HFFc6 (cell line): ENCODE measurements around the gene TMEM115. TPM values are rescaled to one million over a fixed set of nuclear protein-coding genes. Genes with fewer than 3 reads are reported as not detected.

ENCODE experiments used
- DNase-seq: peaks from one replicate; pipeline ENCODE4 v3.0.0-alpha.2; 2018
- H3K27ac Mint-ChIP-seq: 2 replicates; pipeline ENCODE4 v1.8.0; 2020; ENCODE audit warnings: mild to moderate bottlenecking, mixed read lengths
- H3K27me3 Mint-ChIP-seq: 2 replicates; pipeline ENCODE4 v1.8.0; 2021; ENCODE audit warnings: mild to moderate bottlenecking, moderate library complexity, mixed read lengths; ENCODE audit not compliant: insufficient read depth
- H3K36me3 Mint-ChIP-seq: 2 replicates; pipeline ENCODE4 v1.8.0; 2021; ENCODE audit warnings: low read depth, mixed read lengths
- H3K4me1 Mint-ChIP-seq: 2 replicates; pipeline ENCODE4 v1.8.0; 2020; ENCODE audit warnings: low read depth, mixed read lengths
- H3K4me3 Mint-ChIP-seq: 2 replicates; pipeline ENCODE4 v1.8.0; 2020; ENCODE audit warnings: mild to moderate bottlenecking, moderate library complexity, mixed read lengths
- H3K9me3 Mint-ChIP-seq: 2 replicates; pipeline ENCODE4 v1.8.0; 2020; ENCODE audit warnings: mild to moderate bottlenecking, mixed read lengths
- CTCF ChIP-seq: fragments of 200-600 bp; sonication (generic); IDR thresholded peaks from 2 replicates; pipeline ENCODE4 v1.5.0; 2021; ENCODE audit warnings: antibody characterized with exemption, mild to moderate bottlenecking
- total RNA-seq, 6 experiments: library from RNA; stranded (reverse); fragmentation: NEBNext Ultra II Directional; extraction: Animal tissue kit (Norgen Biotek cat#: 25700); gene quantifications; 2 replicates in 1 of 6; 3 replicates in 5 of 6; pipeline ENCODE4 v1.2.3, GENCODE V29; 2021

The TMEM115 gene
- total RNA-seq, 6 experiments from 2014 or later: 51.7 to 65.7 (median 54.4) TPM

DNA sequence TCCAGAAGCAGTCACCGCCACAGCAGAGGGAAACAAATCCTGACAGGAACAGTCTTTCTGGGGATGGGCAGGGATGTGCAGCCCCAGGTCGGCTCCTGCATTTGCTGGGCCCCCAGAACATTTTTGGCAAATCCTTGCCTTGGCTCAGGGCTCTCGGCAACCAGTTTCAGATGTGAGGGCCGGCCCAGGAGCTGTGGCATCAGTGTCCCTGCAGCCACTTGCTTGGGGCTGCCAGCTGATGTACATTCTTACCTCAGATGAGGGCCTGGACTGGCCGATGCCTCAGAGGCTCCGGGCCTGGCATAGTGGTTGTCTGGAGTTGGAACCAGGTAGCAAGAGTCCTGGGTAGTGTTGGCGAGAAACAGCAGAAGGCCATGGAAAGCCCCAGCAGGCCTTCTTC is 4.5 kb downstream of the TMEM115 start:
- Mint-ChIP-seq H3K9me3 (no peaks in the 10 kb centered on the region), H3K36me3 (peaks cover 24% of the 10 kb centered on the region), H3K4me1 (peaks cover 53% of the 10 kb centered on the region), H3K27me3 (peaks cover 4% of the 10 kb centered on the region; the same call in 1 of the 2 replicates), H3K4me3 (no peak overlapping the region), H3K27ac (no peak overlapping the region)
- no peak for DNase-seq
- TF ChIP-seq CTCF: no peak

GRCh38 chr3:50354186-50354764 is 5.0 kb downstream of the TMEM115 start:
- Mint-ChIP-seq H3K4me3 (no peak overlapping the region), H3K27me3 (peaks cover 4% of the 10 kb centered on the region; the same call in 1 of the 2 replicates), H3K36me3 (peaks cover 24% of the 10 kb centered on the region), H3K4me1 (peaks cover 55% of the 10 kb centered on the region), H3K9me3 (no peaks in the 10 kb centered on the region), H3K27ac (no peak overlapping the region; the same call in 1 of the 2 replicates)
- DNase-seq: no peak
- no peak for TF ChIP-seq CTCF

DNA sequence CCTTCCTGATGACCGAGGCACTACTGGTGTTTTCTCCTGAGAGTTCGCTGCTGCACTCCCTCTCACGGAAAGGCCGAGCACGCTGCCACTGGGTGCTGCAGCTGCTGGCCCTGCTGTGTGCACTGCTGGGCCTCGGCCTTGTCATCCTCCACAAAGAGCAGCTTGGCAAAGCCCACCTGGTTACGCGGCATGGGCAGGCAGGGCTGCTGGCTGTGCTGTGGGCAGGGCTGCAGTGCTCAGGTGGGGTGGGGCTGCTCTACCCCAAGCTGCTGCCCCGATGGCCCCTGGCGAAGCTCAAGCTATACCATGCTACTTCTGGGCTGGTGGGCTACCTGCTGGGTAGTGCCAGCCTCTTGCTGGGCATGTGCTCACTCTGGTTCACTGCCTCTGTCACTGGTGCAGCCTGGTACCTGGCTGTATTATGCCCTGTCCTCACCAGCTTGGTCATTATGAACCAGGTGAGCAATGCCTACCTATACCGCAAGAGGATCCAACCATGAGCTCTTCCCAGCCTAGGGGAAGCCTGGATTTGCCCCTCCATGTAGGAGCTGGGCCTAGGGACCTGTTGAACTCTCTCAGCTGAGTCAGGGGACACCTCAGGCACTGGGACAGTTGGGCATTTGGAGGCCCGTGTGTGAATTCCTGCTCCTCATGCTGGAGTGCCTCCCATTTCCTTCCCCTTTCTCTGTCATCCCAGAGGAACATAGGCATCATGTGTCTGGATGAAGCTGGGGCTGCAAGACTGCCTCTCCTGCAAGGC is 5.9 kb downstream of the TMEM115 start:
- no peak overlapping the region for H3K4me3 Mint-ChIP-seq
- H3K27me3 Mint-ChIP-seq: peaks cover 4% of the 10 kb centered on the region; the same call in 1 of the 2 replicates
- no peak for TF ChIP-seq CTCF
- H3K4me1 Mint-ChIP-seq: peaks cover 54% of the 10 kb centered on the region
- no peak for DNase-seq
- H3K36me3 Mint-ChIP-seq: peaks cover 20% of the 10 kb centered on the region
- H3K27ac Mint-ChIP-seq: peak overlapping the region; percentile 45
- no peaks in the 10 kb centered on the region for H3K9me3 Mint-ChIP-seq

DNA sequence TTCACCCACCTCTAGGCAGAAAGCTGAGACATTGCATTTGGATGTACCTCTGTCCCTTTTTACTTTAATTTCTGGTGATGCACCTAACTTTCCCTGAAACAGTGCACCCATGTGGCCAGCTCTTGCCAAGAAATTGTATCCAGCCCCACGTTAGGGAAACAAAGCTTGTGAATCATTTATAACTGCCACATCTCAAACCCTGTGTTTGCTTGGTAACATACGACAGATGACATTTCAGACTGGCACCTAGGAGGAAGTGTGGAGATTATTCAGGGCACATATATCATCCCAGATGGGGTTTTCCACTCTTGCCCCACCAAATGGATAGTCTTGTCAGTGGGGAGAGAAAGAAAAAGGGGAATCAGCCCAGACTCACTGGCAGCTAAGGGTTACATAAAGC is 6.5 kb downstream of the TMEM115 start:
- Mint-ChIP-seq H3K4me3 (no peak overlapping the region), H3K36me3 (peaks cover 14% of the 10 kb centered on the region), H3K27me3 (peaks cover 4% of the 10 kb centered on the region; the same call in 1 of the 2 replicates), H3K27ac (peak overlapping the region; percentile 45), H3K9me3 (no peaks in the 10 kb centered on the region), H3K4me1 (peaks cover 48% of the 10 kb centered on the region)
- DNase-seq: peak; percentile 53
- peak; percentile 62 for TF ChIP-seq CTCF

DNA sequence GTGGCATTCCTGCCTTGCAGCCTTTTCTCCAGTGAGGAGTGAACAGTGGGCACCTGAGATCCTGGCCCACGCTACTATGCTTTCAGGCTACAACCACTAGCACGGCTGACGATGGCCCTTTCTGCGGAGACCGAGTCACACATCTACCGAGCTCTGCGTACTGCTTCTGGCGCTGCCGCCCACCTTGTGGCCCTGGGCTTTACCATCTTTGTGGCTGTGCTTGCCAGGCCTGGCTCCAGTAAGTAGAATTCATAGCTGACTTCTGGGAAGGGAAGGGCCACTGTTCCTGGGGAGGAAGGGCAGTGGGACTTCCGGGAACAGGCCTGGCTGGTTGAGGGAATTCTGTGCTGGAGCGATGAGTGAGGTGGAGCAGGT is 8.0 kb downstream of the TMEM115 start:
- H3K27me3 Mint-ChIP-seq: peaks cover 7% of the 10 kb centered on the region
- DNase-seq: no peak
- H3K4me3 Mint-ChIP-seq: peak overlapping the region; percentile 97
- TF ChIP-seq CTCF: no peak
- H3K27ac Mint-ChIP-seq: no peak overlapping the region
- peaks cover 6% of the 10 kb centered on the region; the same call in 1 of the 2 replicates for H3K36me3 Mint-ChIP-seq
- no peaks in the 10 kb centered on the region for H3K9me3 Mint-ChIP-seq
- H3K4me1 Mint-ChIP-seq: peaks cover 45% of the 10 kb centered on the region
